NOMO-1 treated with DMSO at 0.1 percent for 48 hours (cell line): ENCODE results near the gene LYPD4.

Experiments used
- DNase-seq: peaks from one replicate; lab custom pipeline; 2025; ENCODE audit not compliant: unreplicated experiment; lab: John Stamatoyannopoulos, UW

LYPD4 gene

GRCh38 chr19:41844601-41845000 lies at the start of gene LYPD4:
Gene LYPD4 (minus strand): TSS chr19:41844683. CDS start chr19:41839285, 5,398 bp downstream.
- DNase-seq = no peak

GRCh38 chr19:41893899-41894298 lies 49.4 kb upstream of the LYPD4 start:
- peak; percentile 12 for DNase-seq

- DNase-seq = no peak
These were observed 47.9 kb upstream of the LYPD4 start for GRCh38 chr19:41892173-41892902.

- DNase-seq = no peak
These were observed 46.5 kb upstream of the LYPD4 start for GRCh38 chr19:41890936-41891335.

- no peak for DNase-seq
These were observed 45.4 kb upstream of the LYPD4 start for GRCh38 chr19:41889896-41890295.

GRCh38 chr19:41888926-41889325 lies 44.4 kb upstream of the LYPD4 start:
- DNase-seq = no peak

- no peak for DNase-seq
These were observed 43.4 kb upstream of the LYPD4 start for GRCh38 chr19:41887711-41888382.

GRCh38 chr19:41886761-41887710 lies 42.6 kb upstream of the LYPD4 start:
- DNase-seq = no peak

- peak; percentile 98 for DNase-seq
These were observed 39.6 kb upstream of the LYPD4 start for GRCh38 chr19:41883821-41884733.

GRCh38 chr19:41883463-41883820 lies 39.0 kb upstream of the LYPD4 start:
- DNase-seq = no peak

GRCh38 chr19:41882568-41883462 lies 38.3 kb upstream of the LYPD4 start, which contains the start of gene ARHGEF1:
Gene ARHGEF1 (plus strand): TSS chr19:41883184. CDS start chr19:41888083, 4,899 bp downstream.
- DNase-seq = peak; percentile 36

- DNase-seq = no peak
These were observed 35.8 kb upstream of the LYPD4 start for GRCh38 chr19:41880329-41880708.

- no peak for DNase-seq
These were observed 35.3 kb upstream of the LYPD4 start for GRCh38 chr19:41879670-41880328.

GRCh38 chr19:41879080-41879479 lies 34.6 kb upstream of the LYPD4 start:
- DNase-seq = no peak

GRCh38 chr19:41877916-41878905 lies 33.7 kb upstream of the LYPD4 start:
- DNase-seq = no peak

- DNase-seq = peak; percentile 87
These were observed 32.7 kb upstream of the LYPD4 start, which contains the start of gene CD79A for GRCh38 chr19:41876847-41877832. Gene CD79A (plus strand): TSS chr19:41877279. CDS start chr19:41877305, 26 bp downstream.
